GM12878 (cell line): ENCODE data around the gene SNPH.

Source experiments
- CTCF ChIP-seq, 3 experiments: IDR thresholded peaks in 2 of 3; conservative IDR thresholded peaks in 1 of 3; 2 replicates each; pipeline ENCODE4 v1.5.1; 2011; ENCODE audit warnings: low read depth in 3 of 3, low read length in 3 of 3, mild to moderate bottlenecking in 3 of 3, control low read depth in 2 of 3, moderate library complexity in 2 of 3, inconsistent platforms in 1 of 3, mixed read lengths in 1 of 3; ENCODE audit not compliant: control insufficient read depth in 2 of 3, insufficient read depth in 1 of 3; ENCODE audit errors: extremely low read depth in 1 of 3
- HDAC6 ChIP-seq: fragments of 200-600 bp; sonication (generic); IDR thresholded peaks from one replicate; pipeline ENCODE4 v1.8.0; 2017; ENCODE audit warnings: antibody characterized with exemption; ENCODE audit not compliant: unreplicated experiment
- JUNB ChIP-seq: IDR thresholded peaks from 2 replicates; pipeline ENCODE4 v1.6.1; 2016; ENCODE audit warnings: antibody characterized with exemption, mild to moderate bottlenecking
- MYC ChIP-seq: IDR thresholded peaks from 2 replicates; pipeline ENCODE4 v1.6.1; 2011; ENCODE audit warnings: mild to moderate bottlenecking, low read length, moderate library complexity, inconsistent platforms; ENCODE audit not compliant: insufficient read depth, insufficient replicate concordance, insufficient read length, severe bottlenecking
- PBX3 ChIP-seq: IDR thresholded peaks from 2 replicates; pipeline ENCODE4 v1.6.1; 2011; ENCODE audit warnings: mild to moderate bottlenecking, low read depth, low read length, moderate library complexity; ENCODE audit not compliant: insufficient replicate concordance
- TAF1 ChIP-seq: IDR thresholded peaks from 2 replicates; pipeline ENCODE4 v1.6.1; 2011; ENCODE audit warnings: mild to moderate bottlenecking, low read depth, low read length, borderline replicate concordance
- ZNF207 ChIP-seq: fragments of 450-650 bp; IDR thresholded peaks from 2 replicates; pipeline ENCODE4 v1.6.1; 2014; ENCODE audit warnings: antibody characterized with exemption, mild to moderate bottlenecking, borderline replicate concordance

GRCh38 chr20:1331801-1332453, 65.8 kb downstream of the SNPH start:
- TF ChIP-seq PBX3: no peak
- TF ChIP-seq MYC: no peak
- no peak for TF ChIP-seq HDAC6
- no peak for TF ChIP-seq ZNF207
- no peak for TF ChIP-seq CTCF (IDR thresholded peaks at IDR 0.05 in 2 of 3, conservative IDR thresholded peaks at IDR 0.05 in 1 of 3; ENCODE audit: control insufficient read depth in 2 of 3, extremely low read depth in 1 of 3, insufficient read depth in 1 of 3, low read depth in 3 of 3, low read length in 3 of 3)
- TF ChIP-seq TAF1: no peak
- no peak for TF ChIP-seq JUNB
